SK-N-SH treated with all-trans-retinoic acid at 6 μM for 48 hours (cell line): ENCODE measurements around the gene SLC43A3.

Experiments used
- ATAC-seq: fragments of 200-7000 bp; cut with Tn5 transposase; 3 replicates; pipeline ENCODE4 v1.9.1; 2020; ENCODE audit warnings: mild to moderate bottlenecking, moderate library complexity
- ARNTL ChIP-seq: fragments of 450-650 bp; formaldehyde crosslinking; IDR thresholded peaks from 2 replicates; pipeline ENCODE4 v1.5.0; 2020; ENCODE audit warnings: low read depth, mild to moderate bottlenecking, moderate library complexity, borderline replicate concordance
- BACH2 ChIP-seq: fragments of 250-450 bp; sonication (Bioruptor Pico); IDR thresholded peaks from 2 replicates; pipeline ENCODE4 v1.9.0; 2021; ENCODE audit warnings: mild to moderate bottlenecking, borderline replicate concordance
- CREB5 ChIP-seq: fragments of 250-450 bp; sonication (Bioruptor Pico); IDR thresholded peaks from 2 replicates; pipeline ENCODE4 v1.5.1; 2020; ENCODE audit warnings: low read depth, mild to moderate bottlenecking, moderate library complexity
- CSDC2 ChIP-seq: fragments of 250-450 bp; sonication (Bioruptor Pico); IDR thresholded peaks from 2 replicates; pipeline ENCODE4 v1.5.0; 2020; ENCODE audit warnings: mild to moderate bottlenecking, moderate library complexity
- CSRNP3 ChIP-seq: fragments of 250-450 bp; sonication (Bioruptor Pico); IDR thresholded peaks from 2 replicates; pipeline ENCODE4 v1.5.1; 2021; ENCODE audit warnings: mild to moderate bottlenecking, moderate library complexity
- ESRRG ChIP-seq: fragments of 250-450 bp; sonication (Bioruptor Pico); IDR thresholded peaks from 2 replicates; pipeline ENCODE4 v1.6.1; 2021; ENCODE audit warnings: mild to moderate bottlenecking
- GLIS3 ChIP-seq: fragments of 250-450 bp; sonication (Bioruptor Pico); IDR thresholded peaks from 2 replicates; pipeline ENCODE4 v1.5.0; 2020; ENCODE audit warnings: mild to moderate bottlenecking, moderate library complexity
- ISL1 ChIP-seq: fragments of 250-450 bp; sonication (Bioruptor Pico); IDR thresholded peaks from 2 replicates; pipeline ENCODE4 v2.1.2; 2022; ENCODE audit warnings: mild to moderate bottlenecking, moderate library complexity
- OSR1 ChIP-seq: fragments of 250-450 bp; sonication (Bioruptor Pico); IDR thresholded peaks from 2 replicates; pipeline ENCODE4 v1.8.0; 2022; ENCODE audit warnings: moderate library complexity, mild to moderate bottlenecking, inconsistent platforms
- PATZ1 ChIP-seq: fragments of 250-450 bp; sonication (Bioruptor Pico); IDR thresholded peaks from 2 replicates; pipeline ENCODE4 v1.8.0; 2020; ENCODE audit warnings: mild to moderate bottlenecking, moderate library complexity, borderline replicate concordance
- PPARA ChIP-seq: fragments of 250-450 bp; sonication (Bioruptor Pico); IDR thresholded peaks from 2 replicates; pipeline ENCODE4 v1.5.0; 2020; ENCODE audit warnings: mild to moderate bottlenecking, borderline replicate concordance
- RARB ChIP-seq: fragments of 250-450 bp; sonication (Bioruptor Pico); IDR thresholded peaks from 2 replicates; pipeline ENCODE4 v1.8.0; 2021; ENCODE audit warnings: mild to moderate bottlenecking, moderate library complexity
- SNAI2 ChIP-seq: fragments of 250-450 bp; sonication (Bioruptor Pico); IDR thresholded peaks from 2 replicates; pipeline ENCODE4 v1.5.0; 2020; ENCODE audit warnings: mild to moderate bottlenecking, moderate library complexity
- TCF4 ChIP-seq: fragments of 250-450 bp; sonication (Bioruptor Pico); IDR thresholded peaks from 2 replicates; pipeline ENCODE4 v1.8.0; 2021; ENCODE audit warnings: mild to moderate bottlenecking, moderate library complexity, borderline replicate concordance
- TOX ChIP-seq: fragments of 250-450 bp; sonication (Bioruptor Pico); IDR thresholded peaks from 2 replicates; pipeline ENCODE4 v1.8.0; 2021; ENCODE audit warnings: mild to moderate bottlenecking, moderate library complexity, borderline replicate concordance
- TSHZ2 ChIP-seq: fragments of 250-450 bp; sonication (Bioruptor Pico); IDR thresholded peaks from 2 replicates; pipeline ENCODE4 v1.5.0; 2020; ENCODE audit warnings: mild to moderate bottlenecking, moderate library complexity
- ZC3H10 ChIP-seq: fragments of 250-450 bp; sonication (Bioruptor Pico); IDR thresholded peaks from 2 replicates; pipeline ENCODE4 v1.5.1; 2021; ENCODE audit warnings: mild to moderate bottlenecking, moderate library complexity
- ZFP30 ChIP-seq: fragments of 450-650 bp; formaldehyde crosslinking; IDR thresholded peaks from 2 replicates; pipeline ENCODE4 v1.5.0; 2022; ENCODE audit warnings: mild to moderate bottlenecking, moderate library complexity
- ZNF565 ChIP-seq: fragments of 450-650 bp; formaldehyde crosslinking; conservative IDR thresholded peaks from 2 replicates; pipeline ENCODE4 v1.5.0; 2020; ENCODE audit warnings: low read depth, mild to moderate bottlenecking, moderate library complexity
- ZNF70 ChIP-seq: fragments of 450-650 bp; formaldehyde crosslinking; IDR thresholded peaks from 2 replicates; pipeline ENCODE4 v1.5.0; 2020; ENCODE audit warnings: mild to moderate bottlenecking, moderate library complexity
- ZNF8 ChIP-seq: fragments of 450-650 bp; formaldehyde crosslinking; IDR thresholded peaks from 2 replicates; pipeline ENCODE4 v1.5.0; 2020; ENCODE audit warnings: mild to moderate bottlenecking, moderate library complexity

The SLC43A3 gene

GRCh38 chr11:57462597-57462996 lies 35.7 kb upstream of the SLC43A3 start:
- TF ChIP-seq PATZ1, result no peak
- no peak for TF ChIP-seq ZNF565 (CRISPR knock-in tag)
- TF ChIP-seq BACH2 (CRISPR knock-in tag), result no peak
- no peak for TF ChIP-seq ESRRG
- no peak for TF ChIP-seq ARNTL (CRISPR knock-in tag)
- no peak for TF ChIP-seq ZNF70 (CRISPR knock-in tag)
- TF ChIP-seq CSRNP3 (CRISPR knock-in tag), result no peak
- no peak for TF ChIP-seq ISL1 (CRISPR knock-in tag)
- TF ChIP-seq TSHZ2 (CRISPR knock-in tag), result no peak
- TF ChIP-seq GLIS3, result no peak
- no peak for TF ChIP-seq SNAI2 (CRISPR knock-in tag)
- no peak for TF ChIP-seq RARB (CRISPR knock-in tag)
- no peak for TF ChIP-seq CSDC2 (CRISPR knock-in tag)
- no peak for TF ChIP-seq PPARA (CRISPR knock-in tag)
- no peak for TF ChIP-seq CREB5
- no peak for TF ChIP-seq ZC3H10 (CRISPR knock-in tag)
- TF ChIP-seq TCF4, result no peak
- no peak for TF ChIP-seq ZFP30 (CRISPR knock-in tag)
- TF ChIP-seq OSR1, result no peak
- ATAC-seq, result no peak

- ATAC-seq, result no peak
- TF ChIP-seq ZNF565 (CRISPR knock-in tag) (no peak), ZFP30 (CRISPR knock-in tag) (no peak), ZNF8 (CRISPR knock-in tag) (no peak), ZNF70 (CRISPR knock-in tag) (no peak), TSHZ2 (CRISPR knock-in tag) (no peak), CSRNP3 (CRISPR knock-in tag) (no peak), ESRRG (no peak), TOX (CRISPR knock-in tag) (no peak), CSDC2 (CRISPR knock-in tag) (no peak), GLIS3 (no peak), ZC3H10 (CRISPR knock-in tag) (no peak), BACH2 (CRISPR knock-in tag) (no peak), PATZ1 (no peak)
- TF ChIP-seq, all 23 proteins: peak for 0
These were observed 35.0 kb upstream of the SLC43A3 start for GRCh38 chr11:57461841-57462489.
